BLaER1 (cell line): ENCODE results near the gene CDC42EP4.

Experiments used
- H3K27ac ChIP-seq: shearing (Covaris generic); formaldehyde crosslinking; 2 replicates; pipeline ENCODE4 v1.8.1; 2022
- H3K27me3 ChIP-seq: shearing (Covaris generic); formaldehyde crosslinking; 2 replicates; pipeline ENCODE4 v1.8.1; 2022
- H3K36me3 ChIP-seq: shearing (Covaris generic); formaldehyde crosslinking; 2 replicates; pipeline ENCODE4 v1.8.1; 2022
- H3K4me1 ChIP-seq: shearing (Covaris generic); formaldehyde crosslinking; 2 replicates; pipeline ENCODE4 v1.8.1; 2022
- H3K4me2 ChIP-seq: shearing (Covaris generic); formaldehyde crosslinking; 2 replicates; pipeline ENCODE4 v1.8.1; 2022
- H3K4me3 ChIP-seq: shearing (Covaris generic); formaldehyde crosslinking; 2 replicates; pipeline ENCODE4 v1.8.1; 2022
- H3K9ac ChIP-seq: shearing (Covaris generic); formaldehyde crosslinking; 2 replicates; pipeline ENCODE4 v1.8.1; 2022
- H3K9me3 ChIP-seq: shearing (Covaris generic); formaldehyde crosslinking; 2 replicates; pipeline ENCODE4 v1.8.1; 2022
- H4K20me1 ChIP-seq: shearing (Covaris generic); formaldehyde crosslinking; 2 replicates; pipeline ENCODE4 v1.8.1; 2022
- Cebpa-rat ChIP-seq: shearing (Covaris generic); IDR thresholded peaks from 2 replicates; pipeline ENCODE4 v1.8.1; 2022

CDC42EP4 gene

DNA sequence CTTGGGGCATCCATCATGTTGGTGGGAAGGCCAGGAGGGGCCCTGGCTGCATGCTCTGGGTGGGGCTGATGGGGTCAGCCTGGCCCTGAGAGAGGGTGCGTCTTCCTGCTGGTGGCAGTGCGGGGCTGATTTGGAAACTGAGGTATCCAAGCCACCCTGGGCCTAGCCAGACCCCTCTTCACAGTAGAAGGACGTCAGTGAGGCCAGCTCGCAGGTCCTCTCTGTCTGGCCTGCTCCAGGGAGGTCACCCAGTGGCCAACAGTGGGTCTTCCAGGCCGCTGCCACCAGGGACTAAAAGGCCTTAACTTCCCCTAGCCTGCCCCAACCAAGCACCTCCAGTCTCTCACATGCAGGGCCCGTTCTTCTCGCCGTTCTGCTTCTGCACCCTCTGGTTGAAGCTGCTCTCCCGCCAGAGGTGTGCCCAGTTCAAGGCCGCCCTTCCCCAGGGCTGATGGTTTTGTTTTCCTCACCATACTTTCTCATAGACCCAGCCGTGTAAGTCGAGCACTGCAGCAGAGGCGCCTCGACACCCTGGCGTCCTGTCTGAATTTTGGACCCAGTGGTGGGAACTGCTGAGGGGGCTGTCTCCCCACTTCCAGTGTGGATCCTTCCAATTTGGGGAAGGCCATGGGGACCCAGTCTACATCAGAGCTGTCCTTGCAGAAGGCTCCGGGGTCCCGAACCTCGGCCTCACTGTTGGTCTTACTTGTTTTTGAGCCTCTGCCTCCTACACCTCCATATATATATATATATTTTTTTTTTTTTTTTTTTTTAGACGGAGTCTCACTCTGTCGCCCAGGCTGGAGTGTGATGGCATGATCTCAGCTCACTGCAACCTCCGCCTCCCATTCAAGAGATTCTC, 42.9 kb upstream of the CDC42EP4 start:
- Histone ChIP-seq H3K27me3 (no peaks in the 10 kb centered on the region), H3K4me1 (0 out of 2 replicates have a peak, but pooled peaks cover 4% of the 10 kb centered on the region), H3K4me2 (no peak overlapping the region), H3K27ac (no peak overlapping the region), H3K9me3 (no peaks in the 10 kb centered on the region), H3K4me3 (no peak overlapping the region), H3K36me3 (peaks cover 32% of the 10 kb centered on the region; the same call in 1 of the 2 replicates), H3K9ac (no peak overlapping the region), H4K20me1 (no peaks in the 10 kb centered on the region)
- TF ChIP-seq Cebpa-rat, result no peak

DNA sequence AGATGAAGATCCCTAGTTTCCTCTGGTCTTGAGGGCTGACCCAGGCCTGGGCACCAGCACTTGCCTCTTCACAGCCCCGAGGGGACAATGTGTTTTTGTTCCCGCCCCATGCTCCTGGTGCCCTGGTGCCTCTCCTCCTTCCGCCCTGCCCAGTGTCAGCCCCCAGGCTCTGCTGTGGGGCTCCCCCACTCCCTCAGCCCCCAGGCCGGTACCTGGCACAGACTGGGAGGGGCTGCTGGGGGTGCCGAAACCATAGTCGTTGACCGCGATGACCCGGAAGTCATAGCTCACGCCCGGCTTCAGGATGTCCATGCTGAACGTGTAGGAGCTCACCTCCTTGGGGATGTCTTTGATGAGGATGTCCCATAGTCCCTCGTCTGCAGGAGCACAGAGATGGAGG, 40.5 kb upstream of the CDC42EP4 start:
- H3K9ac ChIP-seq, result no peak overlapping the region
- H3K27ac ChIP-seq, result no peak overlapping the region
- H3K4me2 ChIP-seq, result no peak overlapping the region
- no peak for TF ChIP-seq Cebpa-rat
- H3K4me3 ChIP-seq, result no peak overlapping the region
- no peaks in the 10 kb centered on the region for H3K27me3 ChIP-seq
- no peaks in the 10 kb centered on the region for H3K9me3 ChIP-seq
- H3K36me3 ChIP-seq, result peaks cover 30% of the 10 kb centered on the region; the same call in 1 of the 2 replicates
- H3K4me1 ChIP-seq, result 0 out of 2 replicates have a peak, but pooled peaks cover 4% of the 10 kb centered on the region
- H4K20me1 ChIP-seq, result no peaks in the 10 kb centered on the region

DNA sequence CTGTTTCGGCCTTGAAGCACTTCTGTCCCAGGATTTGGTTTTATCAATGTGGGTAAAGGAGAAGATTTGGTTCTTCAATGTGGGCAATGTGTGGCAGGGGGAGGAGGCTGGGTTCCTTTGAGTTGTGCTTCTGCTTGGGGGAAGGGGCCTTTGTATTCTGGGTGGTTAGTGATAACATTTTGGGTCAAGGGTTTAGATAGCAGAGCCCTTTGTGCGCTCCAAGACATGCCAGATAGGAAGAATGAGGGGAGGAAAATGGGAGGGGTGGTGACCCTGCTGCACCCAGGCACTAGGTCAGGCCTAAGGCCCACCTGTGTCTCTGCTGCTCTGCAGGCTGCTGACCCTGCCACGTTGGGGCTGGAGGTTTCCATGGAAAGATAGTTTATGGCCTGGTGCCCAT, 40.0 kb upstream of the CDC42EP4 start:
- Histone ChIP-seq H3K27ac (no peak overlapping the region), H3K27me3 (no peaks in the 10 kb centered on the region), H3K9ac (no peak overlapping the region), H3K36me3 (peaks cover 30% of the 10 kb centered on the region; the same call in 1 of the 2 replicates), H3K4me1 (0 out of 2 replicates have a peak, but pooled peaks cover 4% of the 10 kb centered on the region), H3K4me3 (no peak overlapping the region), H3K9me3 (no peaks in the 10 kb centered on the region), H3K4me2 (no peak overlapping the region), H4K20me1 (no peaks in the 10 kb centered on the region)
- TF ChIP-seq Cebpa-rat, result no peak

DNA sequence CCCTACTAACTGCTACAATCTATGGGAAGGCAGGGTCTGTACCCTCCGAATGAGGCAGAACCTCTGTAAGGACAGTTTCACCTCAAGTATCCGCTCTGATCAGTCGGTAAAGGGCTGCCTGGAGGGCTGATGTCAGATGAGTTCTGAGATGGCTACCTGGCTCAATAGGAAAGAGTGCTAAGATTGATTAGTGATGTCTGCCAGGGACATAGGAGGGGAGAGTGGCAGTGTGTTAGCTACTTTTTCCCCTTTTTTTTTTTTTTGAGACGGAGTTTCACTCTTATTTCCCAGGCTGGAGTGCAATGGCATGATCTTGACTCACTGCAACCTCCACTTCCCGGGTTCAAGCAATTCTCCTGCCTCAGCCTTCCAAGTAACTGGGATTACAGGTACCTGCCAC, 39.1 kb upstream of the CDC42EP4 start:
- H3K4me1 ChIP-seq, result 0 out of 2 replicates have a peak, but pooled peaks cover 4% of the 10 kb centered on the region
- peaks cover 25% of the 10 kb centered on the region; the same call in 1 of the 2 replicates for H3K36me3 ChIP-seq
- no peak overlapping the region for H3K27ac ChIP-seq
- no peak for TF ChIP-seq Cebpa-rat
- no peak overlapping the region for H3K4me2 ChIP-seq
- no peaks in the 10 kb centered on the region for H3K27me3 ChIP-seq
- H3K4me3 ChIP-seq, result no peak overlapping the region
- no peaks in the 10 kb centered on the region for H4K20me1 ChIP-seq
- no peaks in the 10 kb centered on the region for H3K9me3 ChIP-seq
- H3K9ac ChIP-seq, result no peak overlapping the region

DNA sequence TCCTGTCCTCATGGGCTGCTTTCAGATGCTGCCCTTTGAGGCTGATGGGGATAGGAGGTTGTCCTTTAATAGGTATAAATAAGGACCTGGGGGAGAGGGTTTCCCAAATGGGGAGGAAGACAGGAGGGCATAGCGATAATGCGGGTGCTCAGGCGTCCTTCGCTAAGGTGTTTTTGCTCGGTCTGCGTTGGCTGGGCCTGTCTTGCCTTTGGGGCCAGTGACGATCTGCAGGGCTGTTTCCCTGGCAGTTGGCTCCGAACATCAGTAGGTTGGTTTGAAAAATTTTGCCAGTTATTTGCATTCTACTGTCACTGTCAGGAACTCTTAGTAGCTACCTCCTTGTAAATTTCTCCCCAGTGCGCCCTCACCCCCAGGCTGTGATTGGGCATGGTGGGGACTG, 37.8 kb upstream of the CDC42EP4 start:
- Histone ChIP-seq H3K9ac (no peak overlapping the region), H3K4me3 (no peak overlapping the region), H3K4me2 (no peak overlapping the region), H4K20me1 (no peaks in the 10 kb centered on the region), H3K9me3 (no peaks in the 10 kb centered on the region), H3K36me3 (peaks cover 27% of the 10 kb centered on the region; the same call in 1 of the 2 replicates), H3K4me1 (0 out of 2 replicates have a peak, but pooled peaks cover 4% of the 10 kb centered on the region), H3K27ac (no peak overlapping the region), H3K27me3 (no peaks in the 10 kb centered on the region)
- TF ChIP-seq Cebpa-rat, result no peak

DNA sequence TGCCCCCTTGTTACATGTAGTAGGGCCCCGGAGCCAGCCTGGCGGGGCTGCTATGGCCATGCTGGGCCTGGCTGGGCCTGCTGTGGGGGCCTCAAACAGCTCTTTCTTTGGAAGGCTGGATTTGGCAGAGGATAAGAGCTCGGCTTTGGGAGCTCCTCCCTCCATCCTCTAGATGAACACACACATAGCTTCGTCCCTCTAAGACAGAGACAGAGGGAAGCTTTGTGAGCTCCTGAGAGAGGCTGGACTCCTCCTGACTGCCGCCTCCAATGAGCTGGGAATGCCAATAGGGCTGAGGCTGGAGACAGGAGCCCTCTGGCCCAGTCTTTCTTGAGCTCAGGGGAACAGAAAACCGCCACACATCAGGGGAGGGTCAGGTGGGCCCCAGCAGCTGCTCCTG, 37.3 kb upstream of the CDC42EP4 start:
- H3K9ac ChIP-seq, result no peak overlapping the region
- peaks cover 4% of the 10 kb centered on the region for H3K4me1 ChIP-seq
- peaks cover 27% of the 10 kb centered on the region; the same call in 1 of the 2 replicates for H3K36me3 ChIP-seq
- no peak overlapping the region for H3K4me3 ChIP-seq
- H3K9me3 ChIP-seq, result no peaks in the 10 kb centered on the region
- H3K4me2 ChIP-seq, result no peak overlapping the region
- H4K20me1 ChIP-seq, result no peaks in the 10 kb centered on the region
- no peaks in the 10 kb centered on the region for H3K27me3 ChIP-seq
- TF ChIP-seq Cebpa-rat, result no peak
- H3K27ac ChIP-seq, result no peak overlapping the region

DNA sequence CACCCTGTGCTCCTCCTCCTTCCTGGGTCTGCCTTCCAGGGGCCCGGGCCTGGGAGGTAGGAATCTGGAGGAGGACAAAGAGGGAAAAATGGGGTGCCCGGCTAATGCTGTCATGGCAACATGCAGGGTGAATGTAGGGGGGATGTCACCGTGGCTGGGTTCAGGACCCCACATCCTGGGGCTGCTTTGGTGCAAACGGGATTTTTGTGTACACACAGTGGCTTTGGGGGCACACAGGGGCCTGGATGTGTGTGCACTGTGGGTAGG, 37.0 kb upstream of the CDC42EP4 start:
- H3K4me2 ChIP-seq, result no peak overlapping the region
- H3K36me3 ChIP-seq, result peaks cover 28% of the 10 kb centered on the region; the same call in 1 of the 2 replicates
- no peak overlapping the region for H3K9ac ChIP-seq
- H3K4me1 ChIP-seq, result peaks cover 6% of the 10 kb centered on the region
- no peaks in the 10 kb centered on the region for H3K9me3 ChIP-seq
- no peaks in the 10 kb centered on the region for H3K27me3 ChIP-seq
- no peaks in the 10 kb centered on the region for H4K20me1 ChIP-seq
- H3K4me3 ChIP-seq, result no peak overlapping the region
- TF ChIP-seq Cebpa-rat, result no peak
- no peak overlapping the region for H3K27ac ChIP-seq

- Histone ChIP-seq H4K20me1 (no peaks in the 10 kb centered on the region), H3K9ac (no peak overlapping the region)
- TF ChIP-seq Cebpa-rat, result no peak
These were observed 36.4 kb upstream of the CDC42EP4 start for GRCh38 chr17:73348018-73348828.

GRCh38 chr17:73347351-73347750, 35.5 kb upstream of the CDC42EP4 start:
- Histone ChIP-seq H3K27me3 (no peaks in the 10 kb centered on the region), H4K20me1 (no peaks in the 10 kb centered on the region), H3K36me3 (peaks cover 28% of the 10 kb centered on the region; the same call in 1 of the 2 replicates), H3K4me1 (peaks cover 16% of the 10 kb centered on the region), H3K27ac (no peak overlapping the region), H3K9ac (no peak overlapping the region), H3K4me3 (no peak overlapping the region), H3K9me3 (no peaks in the 10 kb centered on the region), H3K4me2 (no peak overlapping the region)
- TF ChIP-seq Cebpa-rat, result no peak

More at GRCh38 chr17:73348018-73348828, 36.4 kb upstream of the CDC42EP4 start:
- no peak overlapping the region for H3K4me2 ChIP-seq
- no peaks in the 10 kb centered on the region for H3K9me3 ChIP-seq
- no peak overlapping the region for H3K4me3 ChIP-seq
- peaks cover 28% of the 10 kb centered on the region; the same call in 1 of the 2 replicates for H3K36me3 ChIP-seq
- no peaks in the 10 kb centered on the region for H3K27me3 ChIP-seq
- H3K4me1 ChIP-seq, result peaks cover 11% of the 10 kb centered on the region
- H3K27ac ChIP-seq, result no peak overlapping the region
